OCI-LY3 (cell line): ENCODE data around the gene TNIP1.

ENCODE experiments used
- H2AFZ ChIP-seq: fragments of 200-600, 300-600 bp; shearing (Covaris generic); 2 replicates; pipeline ENCODE4 v1.6.0; 2014; ENCODE audit warnings: antibody characterized with exemption, low read depth, low read length
- H3K27ac ChIP-seq: fragments of 200-600, 300-600 bp; sonication (generic); 2 replicates; pipeline ENCODE4 v1.5.1; 2014; ENCODE audit warnings: mild to moderate bottlenecking, low read length, moderate library complexity, mixed read lengths
- H3K27me3 ChIP-seq: fragments of 200-600, 300-600 bp; sonication (generic); 2 replicates; pipeline ENCODE4 v1.6.1; 2014; ENCODE audit warnings: low read depth, low read length, mixed read lengths
- H3K36me3 ChIP-seq: fragments of 200-600, 300-600 bp; sonication (generic); replicated peaks from 2 replicates; pipeline ENCODE3; 2014; ENCODE audit warnings: low read depth, low read length, mixed read lengths
- H3K4me1 ChIP-seq: fragments of 300-600, 200-600 bp; sonication (generic); 2 replicates; pipeline ENCODE4 v1.6.1; 2014; ENCODE audit warnings: low read length, mixed read lengths
- H3K4me2 ChIP-seq: fragments of 200-600, 300-600 bp; sonication (generic); 2 replicates; pipeline ENCODE4 v1.6.1; 2014; ENCODE audit warnings: low read length, mixed read lengths
- H3K4me3 ChIP-seq: fragments of 300-600, 200-600 bp; sonication (generic); 2 replicates; pipeline ENCODE4 v1.5.1; 2014; ENCODE audit warnings: antibody characterized with exemption, mild to moderate bottlenecking, low read length, moderate library complexity
- H3K79me2 ChIP-seq: fragments of 300-600, 200-600 bp; shearing (Covaris generic); 2 replicates; pipeline ENCODE4 v1.6.1; 2014; ENCODE audit warnings: mild to moderate bottlenecking, low read length, mixed read lengths
- H3K9ac ChIP-seq: fragments of 300-600, 200-600 bp; shearing (Covaris generic); 2 replicates; pipeline ENCODE4 v1.6.0; 2014; ENCODE audit warnings: mild to moderate bottlenecking, low read length, moderate library complexity
- H3K9me3 ChIP-seq: fragments of 200-600, 300-600 bp; shearing (Covaris generic); 2 replicates; pipeline ENCODE4 v1.6.1; 2014; ENCODE audit warnings: low read length, mixed read lengths; ENCODE audit not compliant: insufficient read depth
- H4K20me1 ChIP-seq: fragments of 200-600, 300-600 bp; sonication (generic); 2 replicates; pipeline ENCODE4 v1.6.1; 2016; ENCODE audit warnings: low read length, mixed read lengths; ENCODE audit not compliant: insufficient read depth
- EZH2phosphoT487 ChIP-seq: fragments of 200-600 bp; shearing (Covaris generic); IDR thresholded peaks from 2 replicates; pipeline ENCODE4 v1.6.1; 2018; ENCODE audit warnings: antibody characterized with exemption, mixed run types, low read depth
- TF ChIP-seq, protein P1 (sequence below): fragments of 200-600, 300-600 bp; sonication (generic); IDR thresholded peaks from 2 replicates; pipeline ENCODE4 v1.5.1; 2014; ENCODE audit warnings: antibody characterized with exemption, low read length, low read depth

Gene TNIP1

DNA sequence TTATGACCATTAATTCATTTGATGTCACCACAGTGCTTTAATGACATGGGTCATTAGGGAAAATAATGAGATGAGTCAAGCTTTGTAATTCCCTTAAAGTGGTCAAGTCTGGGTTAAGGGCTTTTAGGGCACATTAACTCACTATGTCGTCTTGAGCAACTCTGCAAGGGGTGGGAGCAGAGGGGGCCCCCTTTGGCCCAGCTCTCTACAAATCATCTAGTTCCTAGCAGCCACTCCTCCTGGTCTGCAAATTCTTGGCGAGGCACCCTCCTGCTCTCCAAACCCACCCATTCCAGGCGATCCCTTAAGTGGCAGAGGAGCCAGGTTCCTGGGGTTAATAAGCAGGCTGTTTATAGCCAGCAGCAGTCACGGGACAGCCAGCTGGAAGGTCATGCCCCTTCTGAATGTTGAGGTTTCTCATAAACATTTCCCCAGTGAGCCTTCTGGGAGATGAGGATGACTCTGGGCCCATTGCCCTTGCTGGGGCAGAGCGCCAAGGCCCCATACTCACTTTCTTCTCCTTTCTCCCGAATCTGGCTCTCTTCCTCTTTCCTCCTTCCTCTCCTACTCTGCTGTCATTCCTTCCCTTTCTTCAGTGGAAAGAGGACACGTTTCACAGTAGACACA lies 74.8 kb downstream of the TNIP1 start:
- TF ChIP-seq EZH2phosphoT487 = no peak
- no peak overlapping the region for H3K27ac ChIP-seq
- H3K36me3 ChIP-seq = no peaks in the 10 kb centered on the region
- no peak overlapping the region for H3K4me3 ChIP-seq
- no peak overlapping the region for H3K4me2 ChIP-seq
- H2AFZ ChIP-seq = no peak overlapping the region
- no peaks in the 10 kb centered on the region for H3K4me1 ChIP-seq
- H3K27me3 ChIP-seq = no peaks in the 10 kb centered on the region
- no peaks in the 10 kb centered on the region for H3K79me2 ChIP-seq
- H4K20me1 ChIP-seq = no peaks in the 10 kb centered on the region
- no peak overlapping the region for H3K9ac ChIP-seq
- no peaks in the 10 kb centered on the region for H3K9me3 ChIP-seq

DNA sequence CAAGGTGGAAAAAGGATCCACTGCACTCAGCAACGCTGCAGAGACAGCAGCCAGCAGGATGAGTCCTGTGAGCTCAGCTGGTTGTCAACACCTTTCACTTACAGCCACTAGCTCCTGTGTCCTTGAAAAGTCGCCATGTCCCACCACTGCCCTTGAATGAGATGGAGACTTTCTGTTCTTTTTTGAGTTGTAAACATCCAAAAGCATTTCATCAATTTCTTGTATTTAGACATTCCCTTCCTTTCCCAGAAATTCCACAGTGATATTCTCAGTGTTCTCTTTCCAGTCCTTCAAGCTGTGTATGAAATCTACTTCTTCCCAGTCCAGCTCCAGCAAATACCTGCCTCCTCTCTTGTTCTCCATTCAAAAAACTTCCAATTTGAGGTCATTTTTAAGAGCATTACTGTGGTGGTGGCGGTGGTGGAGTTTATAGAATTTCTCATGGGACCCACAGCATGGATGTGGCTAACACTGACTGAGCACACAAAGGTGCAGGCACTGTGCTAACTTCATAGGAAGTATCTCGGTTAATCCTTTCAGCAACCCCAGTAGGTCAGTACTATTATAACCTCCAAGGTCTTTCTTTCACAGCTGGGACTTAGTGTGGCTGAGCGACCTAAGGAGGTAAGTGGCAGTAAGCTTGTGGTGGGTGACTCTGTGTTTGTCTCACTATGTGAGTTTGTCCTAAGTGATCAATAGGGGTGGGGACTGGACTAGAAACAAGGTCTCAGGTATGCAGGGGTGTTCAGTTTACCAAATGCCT lies 75.5 kb downstream of the TNIP1 start:
- no peak overlapping the region for H3K4me2 ChIP-seq
- no peaks in the 10 kb centered on the region for H3K4me1 ChIP-seq
- no peaks in the 10 kb centered on the region for H3K27me3 ChIP-seq
- no peak overlapping the region for H3K9ac ChIP-seq
- H3K36me3 ChIP-seq = no peaks in the 10 kb centered on the region
- no peaks in the 10 kb centered on the region for H3K9me3 ChIP-seq
- H3K4me3 ChIP-seq = no peak overlapping the region
- no peak overlapping the region for H2AFZ ChIP-seq
- no peaks in the 10 kb centered on the region for H4K20me1 ChIP-seq
- no peak overlapping the region for H3K27ac ChIP-seq
- TF ChIP-seq EZH2phosphoT487 = no peak
- TF ChIP-seq, protein P1, sequence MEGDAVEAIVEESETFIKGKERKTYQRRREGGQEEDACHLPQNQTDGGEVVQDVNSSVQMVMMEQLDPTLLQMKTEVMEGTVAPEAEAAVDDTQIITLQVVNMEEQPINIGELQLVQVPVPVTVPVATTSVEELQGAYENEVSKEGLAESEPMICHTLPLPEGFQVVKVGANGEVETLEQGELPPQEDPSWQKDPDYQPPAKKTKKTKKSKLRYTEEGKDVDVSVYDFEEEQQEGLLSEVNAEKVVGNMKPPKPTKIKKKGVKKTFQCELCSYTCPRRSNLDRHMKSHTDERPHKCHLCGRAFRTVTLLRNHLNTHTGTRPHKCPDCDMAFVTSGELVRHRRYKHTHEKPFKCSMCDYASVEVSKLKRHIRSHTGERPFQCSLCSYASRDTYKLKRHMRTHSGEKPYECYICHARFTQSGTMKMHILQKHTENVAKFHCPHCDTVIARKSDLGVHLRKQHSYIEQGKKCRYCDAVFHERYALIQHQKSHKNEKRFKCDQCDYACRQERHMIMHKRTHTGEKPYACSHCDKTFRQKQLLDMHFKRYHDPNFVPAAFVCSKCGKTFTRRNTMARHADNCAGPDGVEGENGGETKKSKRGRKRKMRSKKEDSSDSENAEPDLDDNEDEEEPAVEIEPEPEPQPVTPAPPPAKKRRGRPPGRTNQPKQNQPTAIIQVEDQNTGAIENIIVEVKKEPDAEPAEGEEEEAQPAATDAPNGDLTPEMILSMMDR = no peak
- H3K79me2 ChIP-seq = no peaks in the 10 kb centered on the region

DNA sequence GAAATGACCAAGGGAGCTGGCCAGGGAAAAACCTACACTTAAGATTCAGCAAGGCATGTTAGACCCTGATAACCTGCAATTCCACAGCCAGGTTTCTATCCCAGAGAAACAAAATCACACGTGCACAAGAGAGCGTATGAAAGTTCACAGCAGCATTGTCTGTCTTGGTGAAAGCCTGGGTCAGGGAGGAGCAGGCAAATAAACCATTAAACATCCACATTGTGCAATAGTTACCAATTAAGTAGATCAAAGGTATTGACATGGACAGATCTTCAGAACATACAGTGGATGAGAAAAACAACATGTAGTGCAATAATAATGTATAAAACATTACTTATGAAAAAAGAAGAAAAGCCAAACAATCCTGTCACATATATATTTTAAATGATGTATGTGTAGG lies 76.3 kb downstream of the TNIP1 start:
- Histone ChIP-seq H3K9me3 (no peaks in the 10 kb centered on the region), H3K9ac (no peak overlapping the region), H3K79me2 (no peaks in the 10 kb centered on the region), H3K4me2 (no peak overlapping the region), H2AFZ (no peak overlapping the region), H3K4me3 (no peak overlapping the region), H3K27ac (no peak overlapping the region), H3K36me3 (no peaks in the 10 kb centered on the region), H3K4me1 (no peaks in the 10 kb centered on the region), H4K20me1 (no peaks in the 10 kb centered on the region), H3K27me3 (no peaks in the 10 kb centered on the region)
- TF ChIP-seq, protein P1 = no peak
- no peak for TF ChIP-seq EZH2phosphoT487

DNA sequence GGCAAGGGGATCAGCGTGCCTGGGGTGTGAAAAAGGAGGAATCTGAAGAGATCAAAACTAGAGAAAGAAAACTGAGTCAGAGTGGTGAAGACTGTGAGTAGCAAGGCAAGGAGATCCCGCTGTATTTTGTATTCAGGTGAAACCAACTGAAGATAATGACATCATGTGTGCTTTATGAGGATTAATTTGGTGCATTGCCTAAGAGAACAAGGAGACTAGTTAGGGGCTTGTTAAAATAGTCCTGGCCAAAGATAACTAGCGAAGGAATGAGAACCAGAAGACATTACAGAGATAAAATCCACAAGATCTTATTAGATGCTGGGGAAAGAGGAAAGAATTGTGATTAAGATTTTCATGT lies 77.4 kb downstream of the TNIP1 start:
- Histone ChIP-seq H3K9ac (no peak overlapping the region), H4K20me1 (no peaks in the 10 kb centered on the region), H3K4me3 (no peak overlapping the region), H3K27ac (no peak overlapping the region), H3K4me2 (no peak overlapping the region), H3K9me3 (no peaks in the 10 kb centered on the region), H3K27me3 (no peaks in the 10 kb centered on the region), H2AFZ (no peak overlapping the region), H3K36me3 (no peaks in the 10 kb centered on the region), H3K79me2 (no peaks in the 10 kb centered on the region), H3K4me1 (no peaks in the 10 kb centered on the region)
- TF ChIP-seq EZH2phosphoT487 = no peak
